Stimulated activated CD4-positive, alpha-beta T cell treated with anti-CD3 and anti-CD28 coated beads, Interleukin-4, amount 100 ng/mL, for 4 hours (primary cell): ENCODE measurements around the gene KCNH8.
"Not testable (repeated sequence)": the region's sequence is repeated elsewhere in the genome, so short reads cannot be mapped to it uniquely, and the experiment has no call there.

Experiments
- DNase-seq, 2 experiments: peaks; one replicate each; pipeline ENCODE4 v3.0.0-alpha.2; 2020

Gene KCNH8

DNA sequence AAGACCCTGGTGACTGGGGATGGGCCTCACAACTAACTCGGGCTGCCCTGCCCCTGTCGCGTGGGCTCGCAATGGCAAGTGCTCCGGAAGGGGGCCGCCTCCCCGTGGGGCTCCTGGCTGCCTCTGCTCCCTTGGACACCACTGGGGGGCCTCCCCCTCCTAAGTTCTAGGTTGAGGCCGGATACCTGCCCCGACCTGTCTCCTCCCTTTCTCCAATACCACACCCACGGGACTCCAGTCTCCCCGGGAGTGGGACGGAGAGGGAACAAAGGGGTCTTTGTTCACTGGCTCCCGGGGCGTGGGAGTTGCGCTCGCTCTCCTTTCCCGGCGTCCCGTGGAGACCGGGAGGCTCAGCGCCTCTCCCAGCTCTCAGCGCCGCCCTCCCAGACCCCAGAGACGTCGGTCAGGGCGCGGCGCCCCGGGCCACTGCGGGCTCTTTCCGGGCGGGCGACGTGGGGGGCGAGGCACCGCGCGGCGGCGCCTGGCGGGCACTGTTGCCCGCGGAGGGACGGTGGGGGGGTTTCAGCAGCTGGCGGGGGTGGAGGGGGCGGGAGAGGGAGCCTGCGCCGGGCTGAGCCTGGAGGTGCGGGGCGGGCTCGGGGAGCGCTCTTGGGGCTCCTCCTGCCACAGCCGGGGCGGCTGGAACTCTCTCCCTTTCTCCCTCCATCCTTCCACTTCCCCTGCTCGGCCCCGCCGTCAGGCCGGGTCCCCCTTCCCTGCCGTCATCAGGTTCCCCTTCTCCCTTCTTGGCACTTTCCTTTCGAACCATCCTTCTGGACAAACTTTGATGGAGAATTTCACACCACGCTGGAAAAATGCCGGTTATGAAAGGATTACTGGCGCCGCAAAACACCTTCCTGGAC is at the start of gene KCNH8:
Gene KCNH8 (plus strand): TSS at position 606 of the 863 bp plus-strand sequence. CDS start 210 bp downstream, at position 816.
- DNase-seq, result no peak

DNA sequence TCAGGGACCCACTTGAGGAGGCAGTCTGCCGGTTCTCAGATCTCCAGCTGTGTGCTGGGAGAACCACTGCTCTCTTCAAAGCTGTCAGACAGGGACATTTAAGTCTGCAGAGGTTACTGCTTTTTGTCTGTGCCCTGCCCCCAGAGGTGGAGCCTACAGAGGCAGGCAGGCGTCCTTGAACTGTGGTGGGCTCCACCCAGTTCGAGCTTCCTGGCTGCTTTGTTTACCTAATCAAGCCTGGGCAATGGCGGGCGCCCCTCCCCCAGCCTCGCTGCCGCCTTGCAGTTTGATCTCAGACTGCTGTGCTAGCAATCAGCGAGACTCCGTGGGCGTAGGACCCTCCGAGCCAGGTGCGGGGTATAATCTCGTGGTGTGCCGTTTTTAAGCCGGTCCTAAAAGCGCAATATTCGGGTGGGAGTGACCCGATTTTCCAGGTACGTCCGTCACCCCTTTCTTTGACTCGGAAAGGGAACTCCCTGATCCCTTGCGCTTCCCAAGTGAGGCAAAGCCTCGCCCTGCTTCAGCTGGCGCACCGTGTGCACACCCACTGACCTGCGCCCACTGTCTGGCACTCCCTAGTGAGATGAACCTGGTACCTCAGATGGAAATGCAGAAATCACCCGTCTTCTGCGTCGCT is 45.5 kb upstream of the KCNH8 start:
- DNase-seq, result not testable (repeated sequence)

DNA sequence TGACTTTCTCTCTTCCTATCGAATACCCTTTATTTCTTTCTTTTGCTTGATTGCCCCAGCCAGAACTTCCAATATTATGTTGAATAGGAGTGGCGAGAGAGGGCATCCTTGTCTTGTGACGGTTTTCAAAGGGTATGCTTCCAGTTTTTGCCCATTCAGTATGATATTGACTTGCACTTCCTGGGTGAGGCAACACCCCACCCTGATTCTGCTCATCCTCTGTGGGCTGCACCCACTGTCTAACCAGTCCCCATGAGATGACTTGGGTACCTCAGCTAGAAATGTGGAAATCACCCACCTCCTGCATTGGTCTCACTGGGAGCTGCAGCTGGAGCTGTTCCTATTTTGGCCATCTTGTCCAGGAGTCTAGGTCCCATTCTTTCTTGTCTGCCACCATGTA is 44.8 kb upstream of the KCNH8 start:
- DNase-seq, result no peak

- DNase-seq, result no peak
Observed at GRCh38 chr3:19104459-19104858, 43.9 kb upstream of the KCNH8 start.

- no peak for DNase-seq
Observed at GRCh38 chr3:19105826-19106225, 42.5 kb upstream of the KCNH8 start.

GRCh38 chr3:19106307-19106706 is 42.0 kb upstream of the KCNH8 start:
- no peak for DNase-seq

DNA sequence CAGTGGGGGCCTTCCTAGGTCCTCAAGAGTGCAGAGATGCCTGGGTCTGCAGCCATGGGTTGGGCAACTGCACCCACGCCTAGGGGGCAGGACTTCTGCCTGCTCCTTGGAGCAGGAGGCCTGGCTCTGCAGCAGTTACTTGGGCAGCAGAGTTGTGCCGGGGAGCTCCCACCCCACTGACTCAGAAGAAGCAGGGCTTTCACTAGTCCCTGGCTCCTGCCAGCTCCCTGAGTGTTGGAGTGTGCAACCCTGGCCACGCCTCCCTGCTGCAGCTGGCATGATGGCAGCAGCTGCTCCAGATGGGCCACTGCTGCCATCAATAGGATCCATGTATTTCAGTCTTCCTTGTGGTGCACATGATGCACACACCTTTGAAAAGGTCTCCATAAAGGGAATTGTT is 40.6 kb upstream of the KCNH8 start:
- no peak for DNase-seq

DNA sequence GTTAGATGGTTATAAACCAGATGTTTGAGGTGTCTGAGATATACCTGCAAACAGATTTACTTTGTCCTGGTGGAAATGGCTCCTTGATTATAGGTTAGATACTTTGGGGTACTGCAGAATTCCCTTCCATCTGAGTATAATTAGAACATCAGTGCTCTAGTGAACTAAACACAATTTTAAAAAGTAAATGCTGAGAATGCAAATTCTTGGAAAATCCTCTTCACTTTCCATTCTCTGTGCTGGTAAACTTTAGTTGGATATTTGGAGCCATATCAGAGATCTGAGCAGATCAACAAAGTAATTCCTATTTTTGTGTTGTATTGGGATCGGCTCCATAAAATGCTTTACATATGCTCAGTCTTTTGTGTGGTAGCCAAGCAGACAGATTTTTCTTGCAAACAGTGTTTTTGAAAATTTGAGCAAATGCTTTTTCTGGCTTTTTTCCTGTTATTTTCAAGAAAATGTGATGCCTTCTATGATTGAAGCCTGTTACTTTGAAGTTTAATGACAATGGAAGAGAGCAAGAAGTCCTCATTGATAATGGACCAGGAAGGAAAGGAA is 37.9 kb upstream of the KCNH8 start:
- no peak for DNase-seq

- no peak for DNase-seq
Observed at GRCh38 chr3:19114461-19114860, 33.8 kb upstream of the KCNH8 start.

GRCh38 chr3:19116239-19116638 is 32.1 kb upstream of the KCNH8 start:
- no peak for DNase-seq

- DNase-seq, result no peak
Observed at GRCh38 chr3:19124752-19125151, 23.6 kb upstream of the KCNH8 start.

DNA sequence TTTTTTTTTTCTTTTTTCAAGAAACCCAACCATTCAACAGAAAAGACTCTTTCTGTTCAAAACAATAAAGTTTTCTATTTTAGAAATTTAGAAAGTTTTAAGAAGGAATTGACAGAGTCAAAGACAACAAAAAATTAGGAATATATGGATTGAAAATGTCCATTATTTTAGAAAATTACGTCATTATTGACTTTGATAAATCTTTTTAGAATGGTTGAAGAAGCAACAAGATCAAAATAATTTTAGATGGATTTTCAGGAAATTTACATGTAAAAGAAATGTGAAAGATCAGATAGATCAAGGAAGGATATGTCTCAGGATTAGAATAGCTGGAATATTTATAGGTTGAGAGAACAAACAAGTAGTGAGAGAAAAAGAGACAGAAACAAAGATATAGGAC is 8.4 kb upstream of the KCNH8 start:
- no peak for DNase-seq

- DNase-seq, result peak; percentile 50 to 57
Observed at GRCh38 chr3:19146685-19147650, 1.3 kb upstream of the KCNH8 start.

DNA sequence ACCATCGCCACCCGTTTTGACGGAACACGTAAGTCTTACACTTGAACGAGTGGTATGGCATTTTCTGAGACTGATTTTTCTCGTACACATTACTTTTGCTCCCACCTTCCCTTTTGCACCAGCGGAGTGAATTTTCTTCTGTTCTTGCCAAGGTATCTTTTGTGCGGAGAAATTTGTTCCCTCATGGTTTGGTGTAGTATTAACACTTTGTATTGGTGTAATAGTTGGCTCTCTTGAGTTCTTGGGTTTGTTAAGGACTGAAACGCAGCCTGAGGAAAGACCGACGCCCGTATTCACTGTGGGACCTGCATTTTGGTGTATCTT is 420 bp downstream of the KCNH8 start:
- no peak for DNase-seq

DNA sequence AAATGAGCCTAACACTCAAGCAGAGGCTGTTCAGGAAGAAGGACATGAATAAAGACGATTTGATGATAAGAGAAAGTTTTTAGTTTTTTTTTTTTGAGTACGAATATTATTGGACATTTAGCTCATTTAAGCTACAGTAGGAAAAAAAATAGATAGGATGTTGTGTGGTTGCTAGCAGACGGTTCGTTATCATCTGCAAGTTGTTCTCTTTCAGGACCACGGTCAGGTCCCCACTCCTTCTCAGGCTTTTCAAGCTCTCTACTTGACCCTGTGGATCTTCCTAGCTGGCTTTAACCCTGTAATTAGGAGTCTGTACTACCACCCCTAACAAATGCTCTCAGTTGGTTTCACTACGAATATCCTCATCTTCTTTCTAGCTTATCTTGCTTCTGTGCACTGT is 1.1 kb downstream of the KCNH8 start:
- no peak for DNase-seq

DNA sequence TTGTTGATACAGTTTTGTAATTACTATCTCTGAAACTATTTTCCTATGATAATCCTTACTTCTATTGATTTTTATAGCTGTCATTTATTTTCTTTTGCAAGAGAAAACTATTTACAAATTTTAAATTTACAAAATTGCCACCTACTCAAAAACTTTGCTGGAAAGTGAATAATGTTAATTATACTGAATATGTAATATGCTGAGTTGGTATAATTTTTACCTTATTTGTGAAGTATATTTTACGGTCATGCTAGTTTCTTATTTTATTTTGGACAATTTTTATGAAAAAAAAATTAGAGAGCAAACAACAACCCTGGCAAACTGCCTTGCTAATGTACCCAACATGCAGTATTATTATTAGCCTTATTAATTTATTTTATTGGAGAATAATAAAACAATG is 2.9 kb downstream of the KCNH8 start:
- DNase-seq, result no peak

DNA sequence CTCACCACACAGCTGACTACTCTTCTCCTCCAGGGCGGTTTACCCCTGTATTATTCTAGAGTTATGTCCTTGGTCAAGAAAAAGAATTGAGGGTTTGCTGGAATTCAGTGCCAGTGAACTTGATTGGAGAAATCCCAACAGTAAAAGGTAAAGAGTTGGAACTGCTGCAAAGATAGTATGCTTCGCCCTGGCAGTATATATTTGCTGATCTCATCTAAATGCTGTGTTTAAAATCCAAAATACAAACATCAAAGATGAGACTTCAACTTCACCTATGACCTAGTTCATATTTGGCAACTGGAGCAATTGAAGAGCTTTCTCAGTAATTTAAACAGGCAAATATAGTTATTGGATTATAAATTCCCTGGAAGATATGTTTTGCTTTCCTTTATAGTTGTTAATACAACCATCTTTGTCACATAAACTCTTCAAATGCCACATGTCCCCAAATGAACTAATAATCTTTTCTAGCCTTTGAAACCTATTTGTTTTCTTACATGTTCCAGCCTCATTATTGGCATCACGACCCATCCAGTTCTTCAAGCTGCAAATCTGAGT is 6.5 kb downstream of the KCNH8 start:
- no peak for DNase-seq

GRCh38 chr3:19155375-19155774 is 7.1 kb downstream of the KCNH8 start:
- no peak for DNase-seq

DNA sequence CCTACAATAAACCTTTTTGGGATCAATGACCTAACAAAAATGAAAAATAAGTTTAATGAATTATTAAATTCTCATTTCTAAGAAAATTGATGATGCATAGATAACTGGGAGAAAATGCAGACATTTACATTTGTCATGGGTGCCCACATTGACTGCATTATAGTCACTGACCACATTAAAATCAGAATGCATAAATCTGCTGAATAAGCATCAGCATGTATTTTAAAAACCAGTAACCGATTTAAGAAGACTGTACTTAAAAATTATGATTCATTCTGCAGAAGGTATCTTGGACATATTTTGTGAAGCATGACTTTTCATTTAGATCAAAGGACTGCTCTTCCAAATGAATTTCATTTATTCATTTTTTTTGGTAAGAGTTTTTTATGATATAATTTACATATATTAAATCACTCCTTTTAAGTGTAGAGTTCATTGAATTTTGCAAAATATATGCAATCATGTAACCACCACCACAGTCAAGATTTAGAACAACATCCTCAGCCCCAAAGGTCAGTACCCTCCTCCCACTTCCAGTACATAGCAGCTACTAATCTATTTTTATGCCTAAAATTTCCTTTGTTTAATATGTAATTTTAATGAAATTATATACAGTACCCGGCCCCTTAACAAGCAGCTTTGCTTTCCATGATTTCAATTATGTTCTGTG is 11.8 kb downstream of the KCNH8 start:
- DNase-seq, result no peak

- no peak for DNase-seq
Observed at GRCh38 chr3:19165654-19166053, 17.3 kb downstream of the KCNH8 start.

DNA sequence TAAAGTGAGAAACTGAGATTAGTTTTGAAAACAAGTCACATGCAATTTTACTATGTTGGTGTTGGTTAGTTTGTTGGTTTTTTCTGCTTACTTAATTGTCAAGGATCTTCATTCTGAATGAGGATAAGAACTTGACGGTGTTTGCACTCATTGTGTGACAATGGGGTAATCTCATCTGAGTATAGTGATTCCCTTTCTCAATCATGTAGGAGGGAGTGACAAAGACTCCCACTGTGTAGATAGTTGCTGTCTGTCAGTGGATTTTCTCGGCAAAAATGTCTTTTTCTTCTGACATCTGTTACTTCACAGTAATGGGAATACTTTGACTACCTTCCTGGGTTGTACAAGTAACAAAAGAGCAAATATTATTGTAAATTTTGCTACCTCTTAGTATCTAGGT is 23.5 kb downstream of the KCNH8 start:
- DNase-seq, result no peak

DNA sequence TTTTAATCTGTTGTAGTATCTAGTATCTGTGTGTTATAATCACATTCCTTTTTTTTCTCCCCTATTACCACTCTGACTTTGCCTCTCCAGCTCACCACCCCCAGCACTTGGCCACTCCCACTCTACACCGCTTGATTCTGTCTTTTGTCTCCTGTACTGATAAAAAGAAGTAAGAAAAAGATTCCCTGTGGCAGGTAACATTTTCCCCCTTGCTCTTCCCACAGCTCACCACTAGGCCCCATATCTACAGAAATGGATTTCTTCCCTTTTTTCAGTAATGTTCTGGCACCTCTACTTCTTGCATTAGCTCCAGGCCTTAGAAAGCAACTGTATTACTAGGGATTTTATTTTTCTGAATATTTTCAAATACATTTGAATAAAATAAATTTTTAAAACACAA is 25.6 kb downstream of the KCNH8 start:
- DNase-seq, result no peak
